Erythroblast (primary cell): ENCODE data around the gene DIPK1C.

Experiments used
- GATA1 ChIP-seq: IDR thresholded peaks from 2 replicates; pipeline ENCODE4 v1.6.1; 2011; ENCODE audit warnings: low read depth, mild to moderate bottlenecking, control low read depth, low read length, moderate library complexity
- POLR2A ChIP-seq: IDR thresholded peaks from 2 replicates; pipeline ENCODE4 v1.6.1; 2011; ENCODE audit warnings: mild to moderate bottlenecking, low read length

- no peak for TF ChIP-seq POLR2A
- no peak for TF ChIP-seq GATA1
Measured at GRCh38 chr18:74450626-74451025, 6.5 kb downstream of the DIPK1C start.
